ENCODE measurements around the gene ZFC3H1. TPM values are rescaled to one million over a fixed set of nuclear protein-coding genes. Genes with fewer than 3 reads are reported as not detected.

The ZFC3H1 gene
- total and polyA plus RNA-seq, 4 donors: 38.5 to 62.4 (median 59.7) TPM

GRCh38 chr12:71567537-71567936, 96.1 kb downstream of the ZFC3H1 start:
- Histone ChIP-seq H3K9me3 (ENCODE audit: control insufficient read depth, insufficient read depth, low read length) (no peaks in the 10 kb centered on the region), H3K4me3 (ENCODE audit: low read depth, low read length) (no peak overlapping the region), H3K36me3 (ENCODE audit: control insufficient read depth, insufficient read depth, low read length) (no peaks in the 10 kb centered on the region), H3K27ac (ENCODE audit: low read depth, low read length) (no peak overlapping the region), H3K4me1 (ENCODE audit: control insufficient read depth, insufficient read depth, low read length) (no peaks in the 10 kb centered on the region), H3K27me3 (ENCODE audit: control insufficient read depth, insufficient read depth, low read length) (no peaks in the 10 kb centered on the region)
- WGBS (ENCODE audit: insufficient coverage): no CpG with 5 or more reads among the region's 3 CpGs
- no peak for DNase-seq (ENCODE audit: low read depth in 4 of 6, low spot score in 6 of 6)

- Histone ChIP-seq H3K4me3 (ENCODE audit: low read depth, low read length) (no peak overlapping the region), H3K27ac (ENCODE audit: low read depth, low read length) (no peak overlapping the region), H3K27me3 (ENCODE audit: control insufficient read depth, insufficient read depth, low read length) (no peaks in the 10 kb centered on the region), H3K9me3 (ENCODE audit: control insufficient read depth, insufficient read depth, low read length) (no peaks in the 10 kb centered on the region), H3K36me3 (ENCODE audit: control insufficient read depth, insufficient read depth, low read length) (no peaks in the 10 kb centered on the region), H3K4me1 (ENCODE audit: control insufficient read depth, insufficient read depth, low read length) (no peaks in the 10 kb centered on the region)
- WGBS (ENCODE audit: insufficient coverage): no CpG with 5 or more reads among the region's 2 CpGs
- DNase-seq (ENCODE audit: low read depth in 4 of 6, low spot score in 6 of 6): no peak
Measured at GRCh38 chr12:71566655-71567054, 97.0 kb downstream of the ZFC3H1 start.

- Histone ChIP-seq H3K27me3 (ENCODE audit: control insufficient read depth, insufficient read depth, low read length) (no peaks in the 10 kb centered on the region), H3K36me3 (ENCODE audit: control insufficient read depth, insufficient read depth, low read length) (no peaks in the 10 kb centered on the region), H3K27ac (ENCODE audit: low read depth, low read length) (no peak overlapping the region), H3K4me1 (ENCODE audit: control insufficient read depth, insufficient read depth, low read length) (no peaks in the 10 kb centered on the region), H3K9me3 (ENCODE audit: control insufficient read depth, insufficient read depth, low read length) (no peaks in the 10 kb centered on the region), H3K4me3 (ENCODE audit: low read depth, low read length) (no peak overlapping the region)
- no CpG with 5 or more reads among the region's 1 CpG for WGBS (ENCODE audit: insufficient coverage)
- no peak for DNase-seq (ENCODE audit: low read depth in 4 of 6, low spot score in 6 of 6)
Measured at GRCh38 chr12:71565535-71565934, 98.1 kb downstream of the ZFC3H1 start.

GRCh38 chr12:71562676-71563595, 100.7 kb downstream of the ZFC3H1 start:
- WGBS (ENCODE audit: insufficient coverage): 56% methylated on average over 9 of the region's 11 CpGs
- no peak overlapping the region for H3K27ac ChIP-seq (ENCODE audit: low read depth, low read length)
- H3K9me3 ChIP-seq (ENCODE audit: control insufficient read depth, insufficient read depth, low read length): no peaks in the 10 kb centered on the region
- no peaks in the 10 kb centered on the region for H3K27me3 ChIP-seq (ENCODE audit: control insufficient read depth, insufficient read depth, low read length)
- no peaks in the 10 kb centered on the region for H3K36me3 ChIP-seq (ENCODE audit: control insufficient read depth, insufficient read depth, low read length)
- no peak overlapping the region for H3K4me3 ChIP-seq (ENCODE audit: low read depth, low read length)
- H3K4me1 ChIP-seq (ENCODE audit: control insufficient read depth, insufficient read depth, low read length): no peaks in the 10 kb centered on the region
- peak in 2 of 6 donors; percentile 54 to 70 for DNase-seq (ENCODE audit: low read depth in 4 of 6, low spot score in 6 of 6)

Small RNAs within 50 kb of the gene (small RNA-seq; reads per million reads assigned to genes)
- not detected for gene RF00560 (ENCODE audit: low replicate concordance)

Other genes starting within 250 kb of the ZFC3H1 start
- 1 to 10 TPM; 1.6 to 8.3 TPM for gene LGR5, start 224.1 kb downstream of the ZFC3H1 start, total RNA-seq
- gene LGR5, start 224.1 kb downstream of the ZFC3H1 start, polyA plus RNA-seq (ENCODE audit: insufficient read length in 2 of 2): 1 to 10 TPM; 6.1 to 8.8 TPM
- gene THAP2, start 453 bp upstream of the ZFC3H1 start, total RNA-seq: 10 to 100 TPM; 16.0 to 17.6 TPM
- gene THAP2, start 453 bp upstream of the ZFC3H1 start, polyA plus RNA-seq (ENCODE audit: insufficient read length in 2 of 2): 10 to 100 TPM; 12.4 to 18.6 TPM
- 10 to 100 TPM; 42.6 to 58.1 TPM for gene TMEM19, start 22.2 kb upstream of the ZFC3H1 start, total RNA-seq
- 10 to 100 TPM; 29.2 to 34.8 TPM for gene TMEM19, start 22.2 kb upstream of the ZFC3H1 start, polyA plus RNA-seq (ENCODE audit: insufficient read length in 2 of 2)
- gene RAB21, start 91.0 kb upstream of the ZFC3H1 start, total RNA-seq: 10 to 100 TPM; 26.4 to 51.7 TPM
- gene RAB21, start 91.0 kb upstream of the ZFC3H1 start, polyA plus RNA-seq (ENCODE audit: insufficient read length in 2 of 2): 10 to 100 TPM; 51.5 to 62.5 TPM
- gene TBC1D15, start 175.9 kb upstream of the ZFC3H1 start, total RNA-seq: 10 to 100 TPM; 26.6 to 51.9 TPM
- gene TBC1D15, start 175.9 kb upstream of the ZFC3H1 start, polyA plus RNA-seq (ENCODE audit: insufficient read length in 2 of 2): 10 to 100 TPM; 33.1 to 36.4 TPM

All from spinal cord (tissue), 10 donors.